GM19193 (cell line): ENCODE measurements around the gene GRK5.
A peak's percentile ranks its signal among the peaks of the same experiment; 100 is the strongest.

Experiments used
- POLR2A ChIP-seq: IDR thresholded peaks from 4 replicates; pipeline ENCODE4 v1.6.1; 2011; ENCODE audit not compliant: insufficient read depth, insufficient read length; ENCODE audit errors: extremely low read depth

Gene GRK5

GRCh38 chr10:119305860-119306513 lies 98.6 kb downstream of the GRK5 start:
- TF ChIP-seq POLR2A: peak; percentile 61

GRCh38 chr10:119306514-119306951 lies 99.2 kb downstream of the GRK5 start:
- no peak for TF ChIP-seq POLR2A

DNA sequence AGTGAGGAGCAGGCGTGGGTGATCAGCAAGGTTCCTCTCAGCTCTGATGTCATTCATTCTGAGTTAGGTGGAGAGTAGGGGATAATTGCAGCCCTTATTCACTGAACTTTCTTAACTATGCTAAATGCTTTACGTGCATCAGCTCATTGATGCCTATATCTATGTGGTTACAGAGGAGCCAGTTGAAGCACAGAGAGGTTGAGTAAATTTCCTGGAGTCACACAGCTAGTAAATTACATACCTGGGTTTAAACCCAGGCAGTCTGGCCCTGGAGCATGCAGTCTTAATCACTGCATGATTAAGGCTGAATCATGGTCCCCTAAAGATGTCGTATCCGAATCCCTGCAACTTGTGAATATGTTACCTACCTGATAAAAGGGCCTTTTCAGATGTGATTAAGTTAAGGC lies 99.6 kb downstream of the GRK5 start:
- TF ChIP-seq POLR2A: no peak

GRCh38 chr10:119308089-119308488 lies 100.7 kb downstream of the GRK5 start:
- TF ChIP-seq POLR2A: no peak

DNA sequence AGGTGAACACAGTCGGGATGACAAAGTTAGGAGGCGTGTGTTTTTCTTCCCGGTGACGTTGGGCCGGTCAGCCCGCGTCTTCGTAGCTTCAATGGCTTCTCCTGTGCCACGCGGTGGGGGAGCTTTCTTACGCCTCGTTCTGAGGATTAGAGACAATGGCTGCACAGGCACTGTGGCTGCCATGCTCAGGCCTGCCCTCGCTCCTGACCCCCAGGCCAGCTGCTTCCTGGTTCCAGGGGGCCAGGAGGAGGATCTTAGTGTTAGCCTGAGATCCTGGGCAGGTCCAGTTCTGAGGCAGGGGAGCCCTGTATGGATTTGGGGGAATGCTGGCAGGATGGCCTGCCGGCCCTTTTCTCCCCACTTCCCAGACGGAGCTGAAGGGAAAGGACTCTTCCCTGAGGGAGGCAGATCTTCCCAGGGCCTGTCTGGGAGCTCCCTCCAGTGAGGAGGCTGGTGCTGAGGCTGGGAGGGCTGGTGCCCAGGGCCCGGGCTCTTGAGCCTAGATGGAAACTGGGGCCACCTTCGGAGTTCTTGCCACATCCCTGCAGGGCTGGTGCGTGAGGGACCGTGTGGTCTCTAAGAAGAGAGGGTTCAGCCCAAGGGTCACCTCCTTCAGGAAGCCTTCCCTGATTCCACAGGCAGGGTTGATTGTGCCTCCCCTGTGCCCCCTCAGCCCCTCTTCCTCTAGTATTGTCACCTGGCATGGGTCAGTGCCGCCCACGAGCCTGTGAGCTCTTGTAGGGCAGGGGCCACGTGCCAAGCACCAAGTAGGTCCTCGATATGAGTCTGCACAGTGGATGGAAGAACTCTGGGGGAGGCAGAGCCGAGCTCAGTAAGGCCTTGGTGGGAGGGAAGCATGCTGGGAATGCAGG lies 101.4 kb downstream of the GRK5 start:
- no peak for TF ChIP-seq POLR2A

DNA sequence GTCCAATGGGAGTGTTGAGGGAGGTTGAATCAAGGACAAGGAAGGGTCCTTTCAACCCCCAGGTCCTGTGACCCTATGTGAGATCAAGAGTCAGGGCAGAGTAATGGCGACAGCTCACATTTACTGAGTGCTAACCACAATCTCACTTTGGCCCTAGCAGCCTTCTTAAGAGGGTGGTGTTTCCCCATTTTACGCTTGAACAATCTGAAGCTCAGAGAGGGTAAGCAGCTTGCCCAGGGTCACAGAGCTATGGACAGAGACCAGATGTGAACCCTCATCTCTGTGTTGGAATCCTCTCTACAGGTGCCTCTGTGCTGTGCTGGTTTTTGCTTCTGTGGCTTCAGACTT lies 102.0 kb downstream of the GRK5 start:
- TF ChIP-seq POLR2A: no peak

- TF ChIP-seq POLR2A: no peak
Observed at GRCh38 chr10:119310806-119311205, 103.4 kb downstream of the GRK5 start.

DNA sequence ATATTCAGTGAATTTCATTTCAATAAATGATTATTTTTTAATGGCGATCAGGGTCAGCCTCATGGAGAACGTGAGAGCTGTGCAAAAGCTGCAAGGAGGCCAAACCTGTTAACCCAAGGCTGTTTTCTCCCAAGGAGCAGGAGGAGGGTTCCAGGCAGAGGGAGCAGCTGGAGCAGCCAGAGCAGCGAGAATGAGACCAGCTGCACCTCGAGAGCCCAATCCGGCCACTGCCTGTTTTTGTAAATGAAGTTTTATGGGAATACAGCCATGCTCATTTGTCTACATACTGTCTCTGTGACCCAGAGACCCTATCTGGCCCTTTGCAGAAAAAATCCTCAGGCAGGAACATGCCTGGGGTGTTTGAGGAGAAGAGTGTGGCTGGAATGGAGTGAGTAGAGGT lies 104.9 kb downstream of the GRK5 start:
- no peak for TF ChIP-seq POLR2A

GRCh38 chr10:119313024-119313423 lies 105.7 kb downstream of the GRK5 start:
- no peak for TF ChIP-seq POLR2A

GRCh38 chr10:119313644-119314043 lies 106.3 kb downstream of the GRK5 start:
- no peak for TF ChIP-seq POLR2A

DNA sequence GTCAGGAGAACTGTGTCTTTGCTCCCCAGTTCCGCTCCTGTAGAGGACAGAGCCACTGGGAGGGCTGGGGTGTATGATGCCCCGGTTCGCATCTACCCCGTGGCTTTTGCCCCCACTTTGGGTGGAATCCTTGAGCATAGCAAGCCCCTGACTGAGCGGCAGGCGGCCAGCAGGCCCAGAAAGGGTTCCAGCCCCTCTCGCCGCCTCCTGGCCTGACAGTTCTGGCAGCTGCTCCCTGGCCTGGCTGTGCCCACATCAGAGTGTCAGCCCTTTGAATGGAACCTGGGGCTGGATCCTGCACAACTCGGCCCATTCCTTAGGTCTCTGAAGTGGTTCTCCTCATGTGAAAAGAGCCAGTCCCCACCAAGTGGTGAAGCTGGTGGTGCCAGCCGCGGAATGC lies 106.7 kb downstream of the GRK5 start:
- TF ChIP-seq POLR2A: no peak

DNA sequence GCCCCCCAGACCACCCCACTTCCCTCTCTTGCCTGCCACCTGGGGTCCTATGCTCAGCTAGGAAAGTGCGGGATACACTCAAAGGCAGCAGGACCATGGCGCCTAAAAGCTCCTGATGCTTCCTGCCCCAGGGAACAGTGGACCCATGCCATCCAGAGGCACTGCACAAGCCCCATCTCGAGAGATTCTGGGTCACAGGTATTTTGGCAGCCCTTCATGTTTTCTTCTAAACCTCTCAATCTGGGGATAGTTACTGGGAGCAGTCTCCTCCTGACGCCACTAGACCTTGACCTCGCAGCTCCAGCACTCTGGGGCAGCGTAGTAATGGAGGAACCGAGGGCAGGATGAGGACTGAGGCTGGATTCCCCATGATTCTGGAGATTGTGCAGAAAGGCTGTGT lies 107.1 kb downstream of the GRK5 start:
- no peak for TF ChIP-seq POLR2A

DNA sequence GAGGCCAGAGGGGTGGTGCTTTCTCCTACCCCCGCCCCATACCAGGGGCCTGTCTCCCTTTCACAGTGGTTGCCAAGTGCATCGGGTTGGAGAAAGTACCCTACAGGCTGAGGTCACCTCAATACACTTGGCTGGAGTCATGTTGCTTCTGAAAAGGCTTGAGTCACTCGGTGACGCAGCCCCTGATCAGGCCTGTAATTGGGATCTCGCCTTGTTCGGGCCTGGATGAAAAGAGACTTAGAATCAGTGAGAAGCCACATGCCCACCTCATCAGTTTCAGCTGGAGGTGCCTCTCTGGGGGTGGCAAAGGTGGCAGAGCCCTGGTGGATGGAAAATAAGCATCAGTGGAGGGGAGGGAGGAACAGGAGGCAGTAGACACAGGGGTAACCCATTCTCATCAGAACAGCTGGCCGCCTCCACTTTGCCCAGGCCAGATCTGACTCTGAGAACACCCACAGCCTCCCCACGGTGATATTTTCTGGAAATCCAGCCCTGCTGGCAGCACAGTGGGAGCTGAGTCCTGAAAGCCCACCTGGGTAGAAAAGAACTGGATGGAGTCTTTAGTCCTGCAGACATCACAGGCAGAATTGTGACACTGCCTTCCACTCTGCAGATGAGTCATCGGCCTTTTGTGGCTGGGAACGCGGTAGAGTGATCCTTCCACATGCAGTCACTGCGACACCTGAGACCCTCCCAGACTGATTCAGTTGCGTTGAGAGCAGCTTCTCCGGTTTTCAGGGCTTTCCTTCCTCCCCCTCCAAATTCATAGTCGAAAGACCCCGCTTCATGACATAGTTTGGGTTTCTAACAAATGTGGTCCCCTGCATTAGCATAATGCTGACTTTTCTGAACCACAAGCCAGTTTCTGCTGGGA lies 108.0 kb downstream of the GRK5 start:
- no peak for TF ChIP-seq POLR2A

GRCh38 chr10:119316002-119316358 lies 108.6 kb downstream of the GRK5 start:
- no peak for TF ChIP-seq POLR2A

DNA sequence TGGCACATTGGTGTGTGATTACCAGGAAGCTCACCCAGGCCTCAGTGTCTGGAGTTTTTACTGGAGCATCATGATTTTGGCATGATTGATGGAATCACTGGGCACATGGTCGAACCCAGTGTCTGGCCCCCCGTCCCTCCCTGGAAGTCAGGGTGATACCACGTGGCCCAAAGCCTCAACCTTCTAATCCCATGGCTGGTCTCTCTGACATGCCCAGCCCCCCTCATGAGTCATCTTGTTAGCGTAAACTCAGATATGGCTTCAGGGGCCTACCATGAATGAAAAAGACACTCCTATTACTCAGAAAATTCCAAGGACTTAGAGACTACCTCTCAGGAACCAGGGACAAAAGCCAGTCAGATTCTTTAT lies 109.3 kb downstream of the GRK5 start:
- TF ChIP-seq POLR2A: no peak
